Effector CD8-positive, alpha-beta T cell (primary cell): ENCODE data around the gene CFAP107.
"Not testable (repeated sequence)": the region's sequence is repeated elsewhere in the genome, so short reads cannot be mapped to it uniquely, and the experiment has no call there.

Experiments used
- DNase-seq: peaks from one replicate; lab custom pipeline; 2025; lab: John Stamatoyannopoulos, UW
- total RNA-seq, 4 experiments: gene quantifications; one replicate each; lab custom pipeline; 2026; lab: John Stamatoyannopoulos, UW

CFAP107 gene, protein sequence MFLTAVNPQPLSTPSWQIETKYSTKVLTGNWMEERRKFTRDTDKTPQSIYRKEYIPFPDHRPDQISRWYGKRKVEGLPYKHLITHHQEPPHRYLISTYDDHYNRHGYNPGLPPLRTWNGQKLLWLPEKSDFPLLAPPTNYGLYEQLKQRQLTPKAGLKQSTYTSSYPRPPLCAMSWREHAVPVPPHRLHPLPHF
- 0 to 0.36 (median 0.09) reads per million in 4 experiments for total RNA-seq

DNA sequence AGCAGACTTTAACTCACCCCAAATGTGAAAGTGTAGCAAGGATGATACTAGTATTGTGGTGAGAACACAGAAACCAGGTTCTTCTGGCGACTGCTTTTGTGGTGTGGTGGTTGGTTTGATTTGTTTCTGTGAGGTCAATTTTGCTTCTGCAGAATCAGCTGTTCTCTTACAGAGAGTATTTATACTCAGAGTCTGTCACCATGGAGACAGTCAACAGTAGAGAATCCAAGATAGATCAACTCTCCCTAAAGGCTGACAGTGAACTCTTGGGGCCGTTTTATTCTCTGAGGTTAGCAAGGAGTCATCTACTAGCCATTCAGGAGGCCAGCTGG, at the start of gene CFAP107:
Gene CFAP107, plus strand, starts transcription at position 209 of the 332 bp plus-strand sequence. CDS start 231 bp downstream, outside the sequence.
- DNase-seq = no peak

DNA sequence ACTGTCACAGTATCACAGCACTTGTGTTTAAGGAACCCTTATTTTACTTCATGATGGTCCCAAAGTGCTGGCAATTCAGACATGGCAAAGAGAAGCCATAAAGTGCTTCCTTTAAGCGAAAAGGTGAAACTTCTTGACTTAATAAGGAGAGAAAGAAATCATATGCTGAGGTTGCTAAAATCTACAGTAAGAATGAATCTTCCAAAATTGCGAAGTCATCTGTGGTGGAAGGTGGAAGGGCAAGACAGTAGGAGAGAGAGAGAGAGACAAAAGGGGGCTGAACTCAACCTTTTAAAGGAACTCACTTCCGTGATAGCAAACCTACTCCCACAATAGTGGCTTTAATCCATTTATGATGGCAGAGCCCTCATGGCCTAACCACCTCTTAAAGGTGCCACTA, 49.3 kb upstream of the CFAP107 start:
- DNase-seq = no peak

DNA sequence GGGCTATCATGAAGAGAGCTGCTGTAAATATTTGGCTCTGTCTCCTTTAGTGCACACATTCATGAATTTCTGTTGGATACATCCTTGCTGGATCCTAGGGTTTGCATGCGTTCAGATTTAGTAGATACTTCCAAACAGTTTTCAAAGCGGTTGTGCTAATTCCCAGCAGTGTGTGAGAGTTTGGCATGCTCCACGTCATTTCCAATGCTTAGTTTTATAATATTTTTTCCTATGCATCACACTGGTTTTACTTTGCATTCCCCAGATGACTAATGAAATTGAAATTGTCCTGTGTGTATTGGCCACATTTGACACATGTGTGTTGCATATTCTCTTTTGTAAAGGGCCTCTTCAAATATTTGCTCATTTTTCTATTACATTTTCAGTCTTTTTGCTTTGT, 48.6 kb upstream of the CFAP107 start:
- no peak for DNase-seq

DNA sequence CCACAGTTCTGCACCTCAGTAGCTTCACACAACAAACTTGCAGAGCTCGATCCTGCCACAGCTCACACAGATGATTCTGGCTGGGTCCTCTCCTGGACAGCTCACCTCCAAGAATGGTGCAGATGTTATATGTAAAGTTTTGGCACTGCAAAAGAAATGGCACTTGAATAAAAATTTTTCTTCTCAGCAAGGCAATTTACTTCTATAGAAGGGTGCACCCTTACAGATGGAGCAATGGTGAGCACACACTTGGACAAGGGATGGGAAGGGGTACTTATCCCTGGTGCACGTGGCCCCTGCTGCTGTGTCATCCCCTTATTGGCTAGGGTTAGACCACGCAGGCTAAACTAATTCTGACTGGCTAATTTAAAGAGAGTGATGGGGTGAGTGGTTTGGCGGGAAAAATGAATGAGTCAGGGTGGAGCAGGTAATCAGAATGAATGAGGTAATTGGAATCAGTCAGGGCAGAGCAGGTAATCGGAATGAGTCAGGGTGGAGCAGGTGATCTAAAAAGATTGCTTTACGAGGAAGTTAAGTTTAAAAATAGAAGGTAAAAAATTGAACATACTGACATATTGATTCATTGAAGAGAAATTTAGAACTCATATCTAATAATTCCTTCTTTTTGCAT, 42.1 kb upstream of the CFAP107 start:
- DNase-seq = no peak

DNA sequence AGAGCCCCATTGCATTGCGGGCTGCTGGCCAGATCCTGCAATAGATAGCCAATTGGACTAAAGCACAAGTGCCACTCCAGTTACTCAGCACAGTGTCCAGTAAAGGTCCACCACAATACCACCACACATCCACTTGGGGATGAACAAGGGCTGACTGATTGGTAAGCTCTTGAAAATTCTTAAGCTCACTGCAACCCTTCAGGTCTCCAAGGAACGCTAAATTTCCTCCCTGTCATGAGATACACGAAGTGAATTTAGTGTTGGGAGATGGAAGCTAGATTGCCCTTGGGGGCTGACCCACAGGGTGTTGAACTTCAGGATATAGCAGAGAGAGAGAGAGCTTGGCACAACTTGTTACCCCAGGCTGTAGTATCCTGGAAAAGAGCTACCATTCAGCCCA, 39.9 kb upstream of the CFAP107 start:
- DNase-seq = no peak

DNA sequence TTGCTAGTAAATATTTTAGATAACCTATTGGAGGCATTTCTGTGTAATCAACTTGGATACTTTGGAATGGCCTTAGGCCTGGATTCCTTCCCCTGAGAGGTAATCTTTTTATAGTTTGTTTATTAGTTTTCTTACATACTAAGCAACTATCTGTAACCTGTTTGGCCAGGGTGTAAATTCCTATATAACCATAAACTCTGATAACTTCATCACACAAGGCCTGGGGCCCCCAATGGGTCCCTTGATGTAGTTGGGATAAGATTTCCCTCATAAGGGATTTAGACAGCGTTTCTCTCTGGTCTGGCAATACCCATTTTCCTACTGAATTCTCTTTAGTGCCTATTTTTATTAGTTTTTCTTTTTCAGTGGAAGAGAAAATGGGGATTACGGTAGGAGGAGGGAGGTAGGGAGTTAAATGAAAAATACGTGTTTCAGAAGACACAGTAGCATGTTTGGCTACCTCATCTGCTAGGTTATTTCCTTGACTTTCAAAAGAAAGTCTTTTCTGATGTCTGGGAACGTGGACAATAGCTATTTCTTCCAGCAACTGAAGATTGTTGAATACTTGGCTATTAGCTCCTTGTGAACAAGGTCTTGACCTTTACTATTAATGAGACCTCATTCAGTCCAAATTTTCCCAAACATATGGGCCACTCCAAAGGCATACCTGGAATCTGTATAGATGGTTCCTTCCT, 37.5 kb upstream of the CFAP107 start:
- no peak for DNase-seq

DNA sequence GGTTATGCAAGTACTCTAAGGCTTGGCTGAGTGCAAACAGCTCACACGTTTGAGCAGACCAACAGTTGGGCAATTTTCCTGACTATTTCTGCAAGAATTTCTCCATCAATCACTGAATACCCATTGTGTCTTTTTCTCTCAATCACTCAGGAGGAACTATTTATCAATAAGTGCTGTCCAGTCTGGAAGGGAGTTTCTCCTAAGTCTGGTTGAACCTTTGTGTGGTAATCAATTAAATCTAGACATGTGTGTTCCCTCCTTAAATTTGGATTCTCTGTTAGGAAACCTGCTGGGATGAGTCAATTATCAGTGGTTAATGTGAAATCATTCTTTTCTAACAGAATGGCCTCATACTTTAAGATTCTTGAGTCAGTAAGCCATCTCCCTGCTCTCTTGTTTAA, 36.9 kb upstream of the CFAP107 start:
- no peak for DNase-seq

DNA sequence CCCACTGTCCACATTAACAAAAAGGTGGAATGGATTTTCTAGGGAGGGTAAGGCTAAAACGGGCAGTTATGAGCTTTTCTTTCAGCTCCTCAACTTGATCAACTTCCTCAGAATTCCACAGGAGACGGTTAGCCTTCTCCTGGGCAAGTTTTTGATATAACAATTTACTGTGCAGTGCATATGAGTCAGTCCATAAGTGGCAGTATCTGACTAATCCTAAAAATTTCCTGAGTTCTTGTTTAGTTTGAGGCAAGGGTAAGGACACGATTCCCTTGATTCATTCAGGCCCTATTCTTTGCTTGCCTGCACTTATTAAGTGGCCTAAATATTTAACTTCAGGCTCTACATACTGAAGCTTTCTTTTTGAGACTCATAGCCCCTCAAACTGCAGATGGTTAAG, 36.3 kb upstream of the CFAP107 start:
- DNase-seq = no peak

DNA sequence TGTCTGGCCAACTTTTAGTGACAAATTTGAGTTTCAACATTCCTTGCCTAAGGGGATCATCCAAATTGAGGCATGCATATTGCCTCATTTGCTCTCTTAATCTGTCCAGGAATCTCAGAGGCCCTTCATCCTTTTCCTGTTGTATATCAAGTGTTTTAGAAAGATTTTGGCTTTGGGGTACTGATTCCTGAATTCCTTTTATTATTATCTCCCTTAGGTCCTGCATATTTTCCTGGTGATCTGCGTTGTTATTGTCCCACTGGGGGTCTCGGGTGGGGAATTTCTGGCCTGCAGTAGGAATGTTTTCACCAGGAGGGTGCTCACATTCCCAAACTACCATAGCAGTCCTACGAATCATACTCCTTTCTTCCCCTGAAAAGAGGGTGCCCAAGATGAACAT, 34.5 kb upstream of the CFAP107 start:
- DNase-seq = no peak

DNA sequence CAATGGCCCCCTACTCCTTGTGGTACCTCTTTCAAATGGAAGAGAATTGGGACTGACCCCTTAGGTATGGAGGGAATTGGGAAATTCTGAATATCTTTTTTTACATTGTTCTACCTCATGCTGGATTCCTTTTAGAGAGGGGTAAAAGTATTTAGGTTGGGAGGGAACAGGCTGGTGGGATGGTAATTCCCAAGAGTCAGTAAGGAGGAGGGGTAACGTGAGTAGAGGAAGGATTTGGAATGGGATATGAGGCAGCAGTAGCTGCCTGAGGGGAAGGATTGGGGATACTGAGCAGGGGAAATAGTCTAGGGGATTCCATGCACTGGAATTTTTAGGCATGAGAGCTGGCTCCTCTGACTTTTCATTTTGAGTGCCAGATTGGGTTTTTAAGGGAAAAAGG, 33.9 kb upstream of the CFAP107 start:
- no peak for DNase-seq

DNA sequence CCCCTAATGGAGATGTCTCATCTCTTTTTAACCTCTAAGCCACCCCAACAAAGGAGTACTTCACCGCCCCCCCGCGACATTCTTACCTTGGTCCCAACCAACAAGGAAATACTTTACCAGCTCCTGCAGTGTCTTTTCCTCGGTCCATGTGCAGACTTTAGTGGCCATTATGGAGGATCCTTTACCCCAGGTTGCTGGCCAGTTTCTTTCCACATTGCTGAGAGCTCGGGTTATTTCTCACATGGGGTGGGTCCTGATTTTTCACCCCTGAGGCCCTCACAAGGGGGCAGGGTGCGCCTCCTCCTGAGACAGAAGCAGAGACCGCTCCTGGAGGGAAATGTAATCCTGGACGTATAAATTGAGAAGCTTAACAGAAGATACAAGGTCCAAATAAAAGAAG, 33.1 kb upstream of the CFAP107 start:
- no peak for DNase-seq

DNA sequence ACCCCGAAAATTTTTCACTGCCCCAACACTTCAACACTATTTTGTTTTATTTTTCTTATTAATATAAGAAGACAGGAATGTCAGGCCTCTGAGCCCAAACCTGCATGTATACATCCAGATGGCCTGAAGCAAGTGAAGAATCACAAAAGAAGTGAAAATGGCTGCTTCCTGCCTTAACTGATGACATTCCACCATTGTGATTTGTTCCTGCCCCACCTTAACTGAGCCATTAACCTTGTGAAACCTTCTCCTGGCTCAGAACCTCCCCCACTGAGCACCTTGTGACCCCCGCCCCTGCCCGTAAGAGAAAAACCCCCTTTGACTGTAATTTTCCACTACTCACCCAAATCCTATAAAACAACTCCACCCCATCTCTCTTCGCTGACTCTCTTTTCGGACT, 32.3 kb upstream of the CFAP107 start:
- not testable (repeated sequence) for DNase-seq

DNA sequence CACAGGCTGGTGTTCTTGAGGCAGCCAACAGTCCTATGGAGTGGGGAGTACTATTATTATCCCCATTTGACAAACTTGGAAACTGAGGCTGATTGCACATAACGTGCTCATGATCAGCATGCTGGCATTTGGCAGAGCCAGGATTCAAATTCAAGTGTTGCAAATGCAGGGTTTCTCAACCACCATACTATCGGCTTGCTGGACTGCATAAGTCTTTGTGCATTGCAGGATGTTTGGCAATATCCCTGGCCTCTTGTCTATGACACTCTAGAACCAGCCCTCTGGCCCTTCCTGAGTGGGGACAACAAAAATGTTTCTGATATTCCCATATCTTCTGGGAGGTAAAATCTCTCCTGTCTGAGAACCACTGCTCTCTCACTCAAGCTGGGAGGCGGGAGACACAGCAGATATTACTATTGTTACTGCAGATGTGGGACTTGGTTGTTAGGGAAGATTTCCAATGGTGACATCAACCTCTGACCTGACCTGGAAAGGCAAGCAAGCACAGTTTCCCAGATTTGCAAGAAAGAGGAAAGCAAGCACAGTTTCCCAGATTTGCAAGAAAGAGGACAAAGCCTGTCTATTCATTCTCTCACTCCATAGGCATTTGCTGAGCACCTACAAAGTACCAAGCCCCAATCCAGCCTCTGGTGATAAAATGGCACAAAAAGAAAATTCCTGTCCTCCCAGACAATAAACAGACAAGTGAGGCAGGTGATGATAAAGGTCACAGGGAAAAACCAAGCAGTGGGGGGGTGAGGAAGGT, 31.1 kb upstream of the CFAP107 start:
- no peak for DNase-seq

DNA sequence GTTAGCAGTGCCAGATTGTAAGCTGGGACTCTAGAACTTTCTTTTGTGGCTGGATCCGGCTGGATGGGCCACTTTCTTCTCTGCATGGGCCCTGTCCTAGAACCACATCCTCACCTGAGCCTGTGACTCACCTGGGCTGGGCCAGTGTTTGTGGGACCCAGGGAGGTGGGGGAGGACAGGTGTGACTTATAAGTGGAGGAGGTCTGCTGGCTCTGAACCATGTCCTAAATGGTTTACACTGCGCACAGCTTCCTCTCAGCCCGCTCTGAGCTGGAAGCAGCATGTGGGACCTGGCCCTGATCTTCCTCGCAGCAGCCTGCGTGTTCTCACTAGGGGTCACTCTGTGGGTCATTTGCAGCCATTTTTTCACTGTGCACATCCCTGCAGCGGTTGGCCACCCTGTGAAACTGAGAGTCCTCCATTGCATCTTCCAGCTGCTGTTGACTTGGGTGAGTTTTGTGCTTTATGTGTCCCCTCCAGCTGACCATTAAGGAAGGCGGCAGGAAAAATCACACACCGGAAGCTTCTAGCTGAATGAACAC, 30.0 kb upstream of the CFAP107 start, which contains the start of gene AADACL3:
Gene AADACL3, plus strand, starts transcription at position 215 of the 542 bp plus-strand sequence. Its CDS starts 67 bp downstream, at position 282.
- no peak for DNase-seq

DNA sequence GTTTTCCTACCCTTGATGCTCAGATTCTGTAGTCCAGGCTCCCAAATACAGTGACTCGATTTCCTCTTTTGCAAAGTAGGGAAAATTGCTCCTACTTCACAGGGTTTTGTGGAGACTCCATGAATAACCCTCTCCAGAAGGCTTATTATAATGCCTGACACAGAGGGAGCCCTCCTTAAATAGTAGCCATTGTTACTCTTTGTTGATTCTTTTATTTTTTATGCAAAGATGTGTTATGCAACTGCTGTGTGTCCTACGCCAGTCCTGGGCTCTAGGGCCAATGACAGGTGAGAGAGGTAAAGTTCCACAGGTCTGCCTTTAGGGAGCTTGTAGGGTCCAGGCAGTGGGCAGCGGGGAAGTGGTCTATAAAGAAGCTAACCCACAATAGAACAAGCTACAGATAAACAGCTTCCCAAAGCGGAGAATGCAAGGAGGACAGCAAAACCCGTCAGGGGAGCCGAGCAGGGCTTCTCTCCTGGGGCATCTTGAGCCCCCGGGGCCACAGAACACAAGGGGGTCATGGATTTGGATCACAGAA, 28.6 kb upstream of the CFAP107 start:
- no peak for DNase-seq

DNA sequence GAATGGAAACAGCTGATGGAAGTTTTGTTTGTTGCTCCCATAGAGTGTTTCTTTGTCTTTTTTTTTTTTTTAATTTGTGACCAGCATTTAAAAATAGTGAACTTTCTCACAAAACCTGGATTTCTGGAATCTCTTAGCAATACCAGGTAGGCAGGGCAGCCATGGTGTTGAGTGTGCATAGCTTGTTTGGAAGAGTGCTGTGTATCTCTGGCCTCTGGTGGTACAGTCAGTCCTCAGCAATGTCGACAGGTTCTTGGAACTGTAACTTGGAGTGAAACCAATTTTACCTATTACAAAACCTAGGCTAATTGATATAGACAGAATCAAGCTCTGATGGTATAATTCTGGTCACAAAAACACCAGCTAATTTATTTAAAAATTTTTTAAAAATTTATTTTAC, 23.4 kb upstream of the CFAP107 start:
- no peak for DNase-seq

DNA sequence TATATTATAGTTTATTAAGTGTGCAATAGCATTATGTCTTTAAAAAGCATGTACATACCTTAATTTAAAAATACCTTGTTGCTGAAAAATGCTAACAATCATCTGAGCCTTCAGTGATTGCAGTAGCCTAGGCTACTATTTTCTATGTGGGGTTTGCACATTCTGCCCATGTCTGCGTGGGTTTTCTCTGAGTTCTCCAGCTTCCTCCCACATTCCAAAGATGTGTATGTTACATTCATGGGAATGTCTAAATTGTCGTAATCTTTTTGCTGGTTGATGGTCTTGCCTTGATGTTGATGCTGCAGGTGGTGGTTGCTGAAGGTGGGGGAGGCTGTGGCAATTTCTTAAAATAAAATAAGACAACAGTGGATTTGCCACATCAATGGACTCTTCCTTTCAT, 17.6 kb upstream of the CFAP107 start:
- DNase-seq = no peak

DNA sequence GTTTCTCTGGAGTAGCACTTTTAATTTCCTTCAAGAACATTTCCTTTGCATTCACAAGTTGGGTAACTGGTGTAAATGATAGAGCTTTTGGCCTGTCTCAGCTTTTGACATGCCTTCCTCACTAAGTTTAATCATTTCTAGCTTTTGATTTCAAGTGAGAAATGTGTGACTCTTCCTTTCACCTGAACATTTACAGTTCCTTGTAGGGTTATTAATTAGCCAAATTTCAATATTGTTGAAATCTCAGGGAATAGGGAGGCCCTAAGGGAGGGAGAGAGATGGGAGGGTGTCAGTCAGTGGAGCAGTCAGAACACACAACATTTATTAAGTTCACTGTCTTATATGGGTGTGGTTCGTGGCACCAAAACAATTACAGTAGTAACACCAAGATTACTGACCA, 15.8 kb upstream of the CFAP107 start:
- no peak for DNase-seq

DNA sequence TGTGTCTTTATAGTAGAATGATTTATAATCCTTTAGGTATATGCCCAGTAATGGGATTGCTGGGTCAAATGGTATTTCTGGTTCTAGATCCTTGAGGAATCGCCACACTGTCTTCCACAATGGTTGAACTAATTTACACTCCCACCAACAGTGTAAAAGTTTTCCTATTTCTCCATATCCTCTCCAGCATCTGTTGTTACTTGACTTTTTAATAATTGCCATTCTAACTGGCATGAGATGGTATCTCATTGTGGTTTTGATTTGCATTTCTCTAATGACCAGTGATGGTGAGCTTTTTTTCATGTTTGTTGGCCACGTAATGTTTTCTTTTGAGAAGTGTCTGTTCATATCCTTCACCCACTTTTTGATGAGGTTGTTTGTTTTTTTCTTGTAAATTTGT, 14.9 kb upstream of the CFAP107 start:
- not testable (repeated sequence) for DNase-seq

DNA sequence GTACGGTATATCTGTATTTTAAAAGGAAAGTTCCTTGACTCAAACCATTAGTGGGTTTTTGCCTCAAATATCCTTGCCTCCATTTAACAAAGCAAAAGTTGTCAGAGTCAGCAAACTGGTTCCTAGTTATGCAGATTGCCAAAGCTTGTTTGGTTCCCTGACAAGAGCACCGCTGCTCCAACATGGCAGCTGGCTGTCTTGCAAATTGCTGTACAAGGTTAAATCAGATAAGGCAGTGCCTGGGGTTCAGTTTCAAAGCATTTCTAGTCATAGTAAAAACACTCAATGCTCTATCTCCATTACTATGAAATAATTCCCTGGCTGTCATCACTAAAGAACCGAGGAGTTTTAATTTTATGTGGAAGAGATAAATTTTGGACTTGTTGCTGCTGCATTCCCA, 11.3 kb upstream of the CFAP107 start:
- no peak for DNase-seq

DNA sequence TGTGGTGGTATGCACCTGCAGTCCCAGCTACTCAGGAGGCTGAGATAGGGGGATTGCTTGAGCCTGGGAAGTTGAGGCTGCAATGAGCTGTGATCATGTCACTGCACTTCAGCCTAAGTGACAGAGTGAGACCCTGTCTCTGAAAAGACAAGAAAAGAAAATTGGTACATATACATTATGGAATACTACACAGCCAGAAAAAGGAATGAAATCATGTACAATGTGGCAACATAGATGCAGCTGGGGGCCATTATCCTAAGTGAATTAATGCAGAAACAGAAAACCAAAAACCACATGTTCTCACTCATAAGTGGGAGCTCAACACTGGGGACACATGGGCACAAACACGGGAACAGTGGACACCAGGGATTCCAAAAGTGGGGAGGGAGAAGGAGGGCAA, 7.1 kb upstream of the CFAP107 start:
- DNase-seq = no peak

DNA sequence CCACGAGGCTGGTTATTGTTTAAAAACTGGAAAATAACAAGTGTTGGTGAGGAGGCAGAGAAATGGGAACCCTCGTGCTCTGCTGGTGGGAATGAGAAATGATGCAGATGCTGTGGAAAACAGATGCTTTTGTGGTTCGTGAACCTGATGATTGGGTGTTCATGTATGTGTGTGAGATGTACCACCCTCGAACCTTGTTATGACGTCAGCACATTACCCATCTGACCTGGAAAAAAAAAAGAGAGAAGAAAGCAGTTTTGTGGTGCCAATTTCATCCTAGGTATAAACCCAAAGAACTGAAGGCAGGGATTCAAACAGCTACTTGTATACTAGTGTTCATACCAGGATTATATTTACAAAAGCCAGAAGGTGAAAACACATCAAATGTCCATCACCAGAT, 6.4 kb upstream of the CFAP107 start:
- DNase-seq = no peak
